ENCODE results near the gene TBL1X.
"Not testable (repeated sequence)": the region's sequence is repeated elsewhere in the genome, so short reads cannot be mapped to it uniquely, and the experiment has no call there.

Gene TBL1X

DNA sequence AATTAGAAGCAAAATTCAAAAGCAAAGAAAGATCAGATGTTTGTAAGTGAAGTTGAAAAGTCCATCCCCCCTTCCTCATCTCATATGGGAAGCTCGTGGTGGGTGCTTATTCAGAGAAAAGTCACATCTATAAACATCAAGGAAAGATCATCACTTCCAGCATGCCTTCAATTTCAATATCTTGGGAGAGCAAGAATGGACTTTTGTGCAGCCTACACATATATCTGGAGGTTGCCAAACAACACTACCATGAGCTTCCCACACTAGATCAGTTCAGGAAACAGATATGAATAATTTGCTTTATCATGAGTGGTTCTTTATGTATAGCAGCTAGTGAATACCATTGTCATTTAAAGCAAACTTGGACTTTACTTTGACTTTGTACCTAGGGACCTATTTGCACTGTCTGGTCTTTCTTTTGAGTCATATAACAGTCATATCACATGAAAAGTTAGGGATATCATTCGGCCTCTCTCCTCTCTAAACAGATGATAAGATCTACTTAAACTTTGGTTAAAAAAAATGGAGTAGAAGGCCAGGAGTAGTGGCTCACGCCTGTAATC, 5.6 kb upstream of the TBL1X start:
- no peak for DNase-seq (ENCODE audit: low read depth)

GRCh38 chrX:9461087-9461486, 3.8 kb upstream of the TBL1X start:
- DNase-seq (ENCODE audit: low read depth): no peak

DNA sequence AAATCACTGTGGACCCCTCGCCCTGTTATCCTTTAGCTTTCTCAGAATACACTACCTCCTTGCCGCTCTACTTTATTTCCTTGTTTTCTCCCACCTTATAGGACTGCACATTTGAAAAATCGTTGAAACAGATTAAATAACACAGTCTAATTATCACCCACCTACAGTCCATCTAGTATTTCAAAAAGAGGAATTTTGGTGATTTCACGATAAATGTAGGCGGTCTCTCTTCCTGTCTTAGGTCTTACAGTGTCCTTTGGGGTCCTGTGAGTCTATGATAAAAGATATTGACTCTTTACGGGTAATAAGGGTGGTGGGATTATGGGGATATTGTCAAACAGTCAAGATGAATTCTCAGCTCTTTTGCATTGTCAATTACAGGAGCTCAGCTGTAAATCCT, 2.4 kb upstream of the TBL1X start:
- DNase-seq (ENCODE audit: low read depth): no peak

- DNase-seq (ENCODE audit: low read depth): no peak
These were observed 694 bp downstream of the TBL1X start for GRCh38 chrX:9465380-9466123.

DNA sequence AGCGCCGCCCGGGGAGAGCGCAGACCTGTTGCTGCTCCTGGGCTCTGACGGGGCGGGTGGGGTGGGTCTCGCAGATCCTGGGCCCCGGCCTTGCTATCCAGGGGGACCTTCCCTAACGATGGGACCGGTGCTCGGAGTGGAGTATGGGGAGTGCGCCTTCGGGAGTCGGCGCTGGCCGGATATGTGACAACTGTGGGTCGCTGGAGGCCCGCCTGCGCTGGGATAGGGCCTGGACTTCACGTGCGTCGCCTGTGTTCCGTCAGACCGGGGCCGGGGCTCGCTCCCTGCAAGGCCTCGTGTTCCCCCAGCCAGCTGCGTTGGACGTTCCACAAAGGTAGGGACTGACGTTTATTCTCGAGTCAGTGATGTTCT, 1.3 kb downstream of the TBL1X start:
- no peak for DNase-seq (ENCODE audit: low read depth)

DNA sequence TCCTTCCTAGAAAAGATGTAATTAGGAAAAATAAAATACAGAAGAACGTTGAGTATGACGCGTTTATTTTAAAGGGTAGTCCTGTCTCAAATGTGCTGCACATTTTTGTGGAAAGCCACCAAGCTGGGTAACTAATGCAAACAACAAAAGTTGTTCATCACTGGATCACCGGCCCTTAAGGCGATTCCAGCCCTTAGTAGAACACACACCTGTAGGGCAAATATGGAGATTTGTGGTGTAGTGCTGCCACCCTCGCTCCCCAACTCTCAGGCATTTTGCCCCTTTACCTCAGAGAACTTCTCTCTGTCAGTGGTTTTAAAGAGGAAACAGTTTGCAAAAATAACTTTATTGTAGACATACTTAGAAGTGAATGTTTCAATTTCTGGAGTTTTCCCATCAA, 1.9 kb downstream of the TBL1X start:
- DNase-seq (ENCODE audit: low read depth): no peak

DNA sequence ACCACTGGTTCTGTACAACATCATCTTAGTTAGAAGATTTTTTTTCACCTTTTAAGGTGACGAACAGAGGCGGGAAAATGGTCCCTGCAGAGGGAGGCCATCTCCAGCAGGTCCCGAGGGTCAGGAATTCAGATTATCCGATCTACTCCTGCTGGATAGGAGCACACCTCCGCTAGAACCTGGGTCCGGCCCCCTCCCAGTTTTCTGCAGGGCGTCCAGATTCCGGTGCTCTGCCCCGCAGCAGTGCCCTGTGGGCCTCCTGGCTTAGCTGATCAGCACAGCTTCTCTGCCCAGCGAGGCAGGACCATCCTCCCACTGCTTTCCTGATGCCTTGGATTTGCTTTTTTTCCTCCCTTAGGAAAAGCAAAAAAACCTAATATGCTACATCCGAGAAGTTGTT, 2.3 kb downstream of the TBL1X start:
- DNase-seq (ENCODE audit: low read depth): no peak

- no peak for DNase-seq (ENCODE audit: low read depth)
These were observed 2.9 kb downstream of the TBL1X start for GRCh38 chrX:9467751-9468150.

DNA sequence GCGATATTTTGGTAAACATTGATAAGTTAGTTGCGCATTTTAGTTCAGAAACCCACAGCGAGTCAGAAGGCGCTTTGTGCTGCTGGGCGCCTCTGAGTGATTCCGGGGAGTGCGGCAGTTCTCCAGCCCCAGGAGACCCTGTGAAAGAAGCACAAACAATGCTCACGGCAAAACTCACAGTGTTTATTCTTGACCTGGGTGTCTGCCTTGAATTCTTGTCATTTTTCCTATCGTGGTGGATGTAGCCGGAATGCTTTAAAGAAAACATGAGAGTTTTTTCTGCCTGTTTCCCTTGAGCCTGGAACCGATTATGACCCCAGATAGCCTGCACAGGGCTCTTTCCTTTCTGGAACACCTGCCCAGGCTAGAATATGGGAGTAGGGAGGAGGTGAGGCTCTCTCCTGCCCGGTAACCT, 6.7 kb downstream of the TBL1X start:
- no peak for DNase-seq (ENCODE audit: low read depth)

DNA sequence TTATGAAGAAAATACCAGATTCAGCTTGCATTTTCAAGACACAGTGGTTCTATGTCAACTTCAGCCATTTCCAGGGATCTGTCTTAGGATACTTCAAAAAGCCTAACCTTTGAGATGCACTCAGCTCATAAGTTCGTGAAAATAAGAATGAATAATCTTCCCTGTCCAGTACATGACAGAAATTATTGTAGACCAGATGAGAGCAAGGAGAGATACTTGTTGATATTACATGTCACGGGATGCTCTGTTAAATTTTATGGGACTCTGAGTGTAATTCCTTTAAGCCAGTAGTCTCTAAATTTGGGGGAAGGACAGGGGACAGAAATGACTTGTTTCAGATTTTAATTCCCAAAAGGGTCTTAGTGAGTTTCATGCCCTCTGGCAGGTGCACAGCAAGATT, 8.8 kb downstream of the TBL1X start:
- DNase-seq (ENCODE audit: low read depth): no peak

DNA sequence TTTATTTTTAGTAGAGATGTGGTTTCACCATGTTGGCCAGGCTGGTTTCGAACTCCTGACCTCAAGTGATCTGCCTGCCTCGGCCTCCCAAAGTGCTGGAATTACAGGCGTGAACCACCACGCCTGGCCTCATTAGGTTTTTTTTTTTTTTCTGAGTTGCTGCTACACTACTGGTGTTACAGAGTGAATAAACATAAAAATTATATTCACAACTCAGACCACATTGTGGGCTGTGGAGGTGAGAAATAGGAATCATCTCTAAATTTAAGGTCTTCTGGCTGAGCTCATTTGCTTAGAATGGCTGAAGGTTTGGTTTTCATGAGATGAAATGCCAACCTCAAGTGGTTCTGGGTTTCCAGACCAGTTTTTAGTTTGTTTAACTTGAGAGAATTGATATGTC, 10.6 kb downstream of the TBL1X start:
- not testable (repeated sequence) for DNase-seq (ENCODE audit: low read depth)

DNA sequence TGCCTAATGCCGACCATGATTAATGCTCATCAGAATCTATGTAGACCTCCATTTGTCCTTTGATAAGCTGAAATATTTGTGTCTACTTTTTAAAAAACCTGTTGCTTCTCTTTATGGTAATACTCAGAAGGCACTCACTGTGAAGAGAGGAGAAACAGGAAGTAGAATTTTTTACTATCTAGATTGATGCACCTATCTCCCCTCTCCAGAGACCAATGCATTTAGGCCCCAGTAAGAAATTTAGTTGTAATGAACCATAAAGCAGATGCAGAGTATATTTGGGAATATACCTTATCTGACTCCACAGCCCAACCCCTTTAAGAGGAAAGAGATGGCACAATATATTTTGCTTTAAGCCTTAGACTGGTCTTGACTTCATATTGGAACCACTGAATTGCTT, 11.1 kb downstream of the TBL1X start:
- DNase-seq (ENCODE audit: low read depth): peak; percentile 45

DNA sequence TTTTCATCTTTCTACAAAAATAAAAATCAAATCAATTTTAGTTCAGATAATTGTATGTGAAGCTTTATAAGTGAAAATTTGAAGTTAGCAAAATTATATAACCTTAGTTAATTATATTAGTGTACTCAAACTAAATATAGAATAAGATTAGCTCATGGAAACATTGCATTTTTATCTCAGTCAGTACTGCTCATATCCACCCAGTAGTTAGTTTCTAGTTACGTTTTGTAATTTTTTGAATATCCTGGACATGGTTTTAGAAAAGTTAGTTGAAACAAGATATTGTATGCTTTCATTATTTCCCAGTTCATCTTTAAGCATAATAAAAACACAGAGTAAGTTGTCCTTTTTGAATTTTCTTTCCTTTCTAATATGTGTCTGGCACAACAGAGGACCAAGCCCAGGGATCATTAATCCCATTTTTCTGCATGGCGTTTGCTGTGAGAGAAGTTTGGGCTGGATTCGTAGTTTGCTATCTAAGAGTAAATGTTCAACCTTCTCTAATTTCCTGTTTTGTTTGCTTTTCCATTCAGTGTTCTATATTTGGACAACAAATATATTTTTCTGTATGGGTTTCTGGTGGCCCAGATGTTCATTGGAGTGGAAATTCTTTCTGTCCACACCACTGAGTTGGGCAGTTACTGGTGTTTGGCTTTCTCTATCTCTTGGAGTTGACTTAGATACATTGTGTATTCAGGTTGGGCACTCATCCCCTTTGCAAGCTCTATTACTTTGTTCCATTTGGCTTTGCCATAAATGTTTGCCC, 12.1 kb downstream of the TBL1X start:
- DNase-seq (ENCODE audit: low read depth): no peak

- DNase-seq (ENCODE audit: low read depth): no peak
These were observed 17.6 kb downstream of the TBL1X start for GRCh38 chrX:9482408-9482807.

DNA sequence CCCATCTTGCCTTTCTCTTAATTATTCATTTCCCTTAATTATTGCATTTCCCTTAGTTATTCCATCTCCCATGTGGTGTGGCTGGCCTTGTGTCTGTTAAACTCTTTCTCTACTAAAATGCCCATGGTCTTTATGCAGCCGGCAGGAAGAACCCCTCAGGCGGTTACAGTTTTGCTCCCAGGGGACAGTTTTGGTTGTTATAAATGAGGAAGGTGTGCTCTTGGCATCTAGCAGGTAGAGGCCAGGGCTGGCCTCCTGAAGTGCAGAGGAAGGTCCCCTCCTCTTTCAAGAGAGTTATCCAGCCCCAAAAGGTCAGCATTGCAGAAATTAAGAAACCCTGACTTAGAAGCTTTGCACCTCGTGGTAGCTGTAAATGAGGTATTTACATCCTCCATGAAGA, 18.0 kb downstream of the TBL1X start:
- no peak for DNase-seq (ENCODE audit: low read depth)

GRCh38 chrX:9483376-9483775, 18.5 kb downstream of the TBL1X start:
- no peak for DNase-seq (ENCODE audit: low read depth)

- no peak for DNase-seq (ENCODE audit: low read depth)
These were observed 22.0 kb downstream of the TBL1X start for GRCh38 chrX:9486786-9487387.

- no peak for DNase-seq (ENCODE audit: low read depth)
These were observed 23.7 kb downstream of the TBL1X start for GRCh38 chrX:9488586-9488985.

GRCh38 chrX:9489234-9489633, 24.4 kb downstream of the TBL1X start:
- DNase-seq (ENCODE audit: low read depth): no peak

DNA sequence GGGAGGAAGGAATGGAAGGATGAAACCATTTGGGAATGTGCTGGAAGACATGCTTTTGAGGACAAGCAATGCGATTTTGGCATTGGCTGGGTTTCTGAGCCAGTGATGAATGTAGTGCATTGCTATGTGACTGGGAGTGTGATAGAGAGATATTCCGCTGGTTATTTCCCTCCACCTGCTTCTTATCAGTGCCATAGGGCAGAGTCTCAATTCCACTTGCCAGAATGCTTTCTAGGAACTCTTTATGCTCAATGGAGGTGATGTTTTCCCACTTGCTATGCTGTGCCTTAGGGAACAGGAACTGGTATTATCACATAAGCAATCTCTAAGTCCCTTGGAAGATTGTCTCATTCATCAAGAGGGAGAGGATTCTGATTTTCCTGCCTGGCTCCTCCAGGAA, 28.0 kb downstream of the TBL1X start:
- no peak for DNase-seq (ENCODE audit: low read depth)

- DNase-seq (ENCODE audit: low read depth): no peak
These were observed 29.1 kb downstream of the TBL1X start for GRCh38 chrX:9493936-9494335.

DNA sequence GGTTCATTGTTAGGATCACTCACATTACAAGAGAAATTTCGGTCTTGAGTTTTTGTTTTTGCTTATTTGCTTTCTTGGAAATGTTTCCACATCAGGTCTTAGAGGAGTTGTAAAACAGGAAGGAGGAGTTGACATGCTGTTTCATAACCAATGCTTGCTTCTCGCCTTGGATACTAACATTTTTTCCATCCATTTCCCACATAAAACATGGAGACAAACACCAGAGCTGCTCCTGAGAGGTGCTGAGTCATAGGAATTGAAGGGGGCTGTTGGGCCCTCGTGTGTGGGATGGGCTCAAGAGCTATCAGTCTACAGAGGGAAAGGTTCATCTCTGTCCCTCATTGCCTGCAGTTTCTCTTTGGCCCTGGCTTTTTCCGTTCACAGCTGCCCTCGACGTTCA, 29.9 kb downstream of the TBL1X start:
- no peak for DNase-seq (ENCODE audit: low read depth)

GRCh38 chrX:9495496-9495895, 30.6 kb downstream of the TBL1X start:
- DNase-seq (ENCODE audit: low read depth): no peak
